ENCODE data around the gene FAM118A.

GRCh38 chr22:45306139-45306538, 3.6 kb upstream of the FAM118A start:
- no peak for TF ChIP-seq EP300 (IDR thresholded peaks at IDR 0.05; ENCODE audit: low read length)
- TF ChIP-seq SAFB2 (IDR thresholded peaks at IDR 0.05; ENCODE audit: borderline replicate concordance, low read depth, low read length, severe bottlenecking): no peak
- TF ChIP-seq POLR2G (IDR thresholded peaks at IDR 0.05; ENCODE audit: low read depth, low read length): no peak

All from K562 (cell line).